Mesodermal cell (in vitro differentiated cells): ENCODE results near the gene SPTY2D1.
A peak's percentile ranks its signal among the peaks of the same experiment; 100 is the strongest.
"Not testable (repeated sequence)": the region's sequence is repeated elsewhere in the genome, so short reads cannot be mapped to it uniquely, and the experiment has no call there.

Experiments
- H3K27ac ChIP-seq: 2 replicates; pipeline ENCODE4 v1.7.0; 2013; ENCODE audit warnings: mild to moderate bottlenecking, low read depth, low read length, moderate library complexity; ENCODE audit not compliant: severe bottlenecking
- H3K36me3 ChIP-seq: 2 replicates; pipeline ENCODE4 v1.7.1; 2013; ENCODE audit warnings: mild to moderate bottlenecking, low read length, moderate library complexity; ENCODE audit not compliant: control insufficient read depth, insufficient read depth
- H3K4me1 ChIP-seq: one replicate; pipeline ENCODE4 v1.7.1; 2013; ENCODE audit warnings: mild to moderate bottlenecking, low read length; ENCODE audit not compliant: insufficient read depth, control insufficient read depth, poor library complexity, severe bottlenecking
- H3K4me3 ChIP-seq: 2 replicates; pipeline ENCODE4 v1.7.0; 2013; ENCODE audit warnings: low read length, control low read depth, mild to moderate bottlenecking; ENCODE audit not compliant: insufficient read depth, poor library complexity, severe bottlenecking; ENCODE audit errors: extremely low read depth
- H3K9me3 ChIP-seq: 2 replicates; pipeline ENCODE4 v1.7.1; 2013; ENCODE audit warnings: mild to moderate bottlenecking, low read length, moderate library complexity; ENCODE audit not compliant: control insufficient read depth
- WGBS, 2 experiments: methylation state at CpG; one replicate each; pipeline ENCODE4 v1.1.5; 2013; ENCODE audit warnings: missing lambda C conversion rate in 2 of 2; ENCODE audit not compliant: insufficient coverage in 2 of 2; 5-methylcytosine and 5-hydroxymethylcytosine counted together

The SPTY2D1 gene

GRCh38 chr11:18594088-18594487, 40.1 kb downstream of the SPTY2D1 start:
- H3K4me3 ChIP-seq, H3K4me1 ChIP-seq, H3K27ac ChIP-seq, H3K9me3 ChIP-seq: not testable (repeated sequence)
- 100% methylated on average over 1 of the region's 5 CpGs; no CpG with 5 or more reads in 1 of the 2 experiments for WGBS, 2 experiments
- H3K36me3 ChIP-seq: peaks cover 26% of the 10 kb centered on the region

GRCh38 chr11:18590571-18590970, 43.6 kb downstream of the SPTY2D1 start:
- no peak overlapping the region for H3K4me3 ChIP-seq

GRCh38 chr11:18588297-18589252, 45.6 kb downstream of the SPTY2D1 start, which contains the start of gene UEVLD:
TSS of gene UEVLD (minus strand) at chr11:18588734. CDS start at chr11:18588654, 80 bp downstream.
- Histone ChIP-seq H3K4me3 (peak within 1 kb of the TSS; percentile 88), H3K4me1 (peaks cover 12% of the 10 kb centered on the region), H3K9me3 (no peaks in the 10 kb centered on the region), H3K27ac (peak within 1 kb of the TSS; percentile 70), H3K36me3 (peaks cover 8% of the 10 kb centered on the region)
- WGBS, 2 experiments: 0 to 1% methylated on average over 48 to 49 of the region's 50 CpGs

More at GRCh38 chr11:18590571-18590970, 43.6 kb downstream of the SPTY2D1 start:
- Histone ChIP-seq H3K36me3 (peaks cover 9% of the 10 kb centered on the region), H3K4me1 (peaks cover 12% of the 10 kb centered on the region), H3K27ac (no peak overlapping the region), H3K9me3 (no peaks in the 10 kb centered on the region)
- 73 to 83% methylated on average over 1 to 2 of the region's 2 CpGs for WGBS, 2 experiments

- no peaks in the 10 kb centered on the region for H3K4me1 ChIP-seq
- WGBS, 2 experiments: no CpG with 5 or more reads among the region's 1 CpG
These were observed 52.3 kb downstream of the SPTY2D1 start for GRCh38 chr11:18581825-18582224.

GRCh38 chr11:18580113-18580766, 53.9 kb downstream of the SPTY2D1 start:
- Histone ChIP-seq H3K9me3 (no peaks in the 10 kb centered on the region), H3K27ac (no peak overlapping the region), H3K4me1 (no peaks in the 10 kb centered on the region), H3K36me3 (peaks cover 30% of the 10 kb centered on the region), H3K4me3 (no peak overlapping the region)
- WGBS, 2 experiments: no CpG with 5 or more reads among the region's 2 CpGs

More at GRCh38 chr11:18581825-18582224, 52.3 kb downstream of the SPTY2D1 start:
- Histone ChIP-seq H3K36me3 (peaks cover 24% of the 10 kb centered on the region), H3K27ac (no peak overlapping the region), H3K4me3 (no peak overlapping the region), H3K9me3 (no peaks in the 10 kb centered on the region)

GRCh38 chr11:18578975-18579598, 55.1 kb downstream of the SPTY2D1 start:
- H3K27ac ChIP-seq: no peak overlapping the region
- peaks cover 36% of the 10 kb centered on the region for H3K36me3 ChIP-seq
- no peak overlapping the region for H3K4me3 ChIP-seq

GRCh38 chr11:18575361-18575760, 58.8 kb downstream of the SPTY2D1 start:
- no peak overlapping the region for H3K4me3 ChIP-seq
- H3K27ac ChIP-seq: no peak overlapping the region
- H3K4me1 ChIP-seq: no peaks in the 10 kb centered on the region
- no peaks in the 10 kb centered on the region for H3K9me3 ChIP-seq
- WGBS, 2 experiments: no CpG with 5 or more reads among the region's 1 CpG
- peaks cover 57% of the 10 kb centered on the region for H3K36me3 ChIP-seq

More at GRCh38 chr11:18578975-18579598, 55.1 kb downstream of the SPTY2D1 start:
- Histone ChIP-seq H3K4me1 (no peaks in the 10 kb centered on the region), H3K9me3 (no peaks in the 10 kb centered on the region)
- WGBS, 2 experiments: 87 to 96% methylated on average over 5 to 9 of the region's 14 CpGs

GRCh38 chr11:18567081-18567480, 67.1 kb downstream of the SPTY2D1 start:
- Histone ChIP-seq H3K4me3 (no peak overlapping the region), H3K36me3 (peaks cover 31% of the 10 kb centered on the region), H3K9me3 (no peaks in the 10 kb centered on the region), H3K4me1 (no peaks in the 10 kb centered on the region), H3K27ac (no peak overlapping the region)
- WGBS, 2 experiments: no CpG with 5 or more reads among the region's 3 CpGs

- Histone ChIP-seq H3K36me3 (peaks cover 31% of the 10 kb centered on the region), H3K9me3 (no peaks in the 10 kb centered on the region), H3K4me3 (no peak overlapping the region), H3K4me1 (no peaks in the 10 kb centered on the region), H3K27ac (no peak overlapping the region)
These were observed 67.7 kb downstream of the SPTY2D1 start for GRCh38 chr11:18566406-18566805.

GRCh38 chr11:18564149-18564548, 70.0 kb downstream of the SPTY2D1 start:
- H3K9me3 ChIP-seq: no peaks in the 10 kb centered on the region
- peaks cover 34% of the 10 kb centered on the region for H3K36me3 ChIP-seq
- H3K27ac ChIP-seq: no peak overlapping the region

More at GRCh38 chr11:18564149-18564548, 70.0 kb downstream of the SPTY2D1 start:
- no peaks in the 10 kb centered on the region for H3K4me1 ChIP-seq
- H3K4me3 ChIP-seq: no peak overlapping the region
